Activated T-cell treated with anti-CD3 and anti-CD28 coated beads, Interleukin-2, amount 50 U/mL, for 48 hours (primary cell): ENCODE results near the gene TBL1XR1.
A peak's percentile ranks its signal among the peaks of the same experiment; 100 is the strongest.
"Not testable (repeated sequence)": the region's sequence is repeated elsewhere in the genome, so short reads cannot be mapped to it uniquely, and the experiment has no call there.

Experiments
- DNase-seq, 2 experiments: peaks; one replicate each; pipeline ENCODE4 v3.0.0-alpha.2; 2020

Gene TBL1XR1

GRCh38 chr3:177180506-177180905 is 16.8 kb downstream of the TBL1XR1 start:
- DNase-seq = no peak

- DNase-seq = no peak
Observed at GRCh38 chr3:177179281-177180067, 17.8 kb downstream of the TBL1XR1 start.

GRCh38 chr3:177177749-177178221 is 19.5 kb downstream of the TBL1XR1 start:
- DNase-seq = no peak

- no peak for DNase-seq
Observed at GRCh38 chr3:177174607-177175170, 22.6 kb downstream of the TBL1XR1 start.

GRCh38 chr3:177169936-177170722 is 27.2 kb downstream of the TBL1XR1 start:
- DNase-seq = no peak

- no peak for DNase-seq
Observed at GRCh38 chr3:177168431-177168830, 28.9 kb downstream of the TBL1XR1 start.

GRCh38 chr3:177162742-177163141 is 34.5 kb downstream of the TBL1XR1 start:
- no peak for DNase-seq

- DNase-seq = not testable (repeated sequence)
Observed at GRCh38 chr3:177161603-177162002, 35.7 kb downstream of the TBL1XR1 start.

GRCh38 chr3:177158461-177158860 is 38.8 kb downstream of the TBL1XR1 start:
- no peak for DNase-seq

- DNase-seq = no peak
Observed at GRCh38 chr3:177157492-177157891, 39.8 kb downstream of the TBL1XR1 start.

- no peak for DNase-seq
Observed at GRCh38 chr3:177154733-177155132, 42.5 kb downstream of the TBL1XR1 start.

GRCh38 chr3:177150970-177151627 is 46.2 kb downstream of the TBL1XR1 start:
- DNase-seq = peak in 1 of 2 experiments; percentile 33

- no peak for DNase-seq
Observed at GRCh38 chr3:177150218-177150916, 46.9 kb downstream of the TBL1XR1 start.

- no peak for DNase-seq
Observed at GRCh38 chr3:177149106-177149505, 48.2 kb downstream of the TBL1XR1 start.

GRCh38 chr3:177147790-177148189 is 49.5 kb downstream of the TBL1XR1 start:
- DNase-seq = no peak

GRCh38 chr3:177146646-177147045 is 50.6 kb downstream of the TBL1XR1 start:
- no peak for DNase-seq

- DNase-seq = no peak
Observed at GRCh38 chr3:177145954-177146353, 51.3 kb downstream of the TBL1XR1 start.

GRCh38 chr3:177145381-177145780 is 51.9 kb downstream of the TBL1XR1 start:
- DNase-seq = no peak

- no peak for DNase-seq
Observed at GRCh38 chr3:177144922-177145321, 52.4 kb downstream of the TBL1XR1 start.

GRCh38 chr3:177141899-177142646 is 55.2 kb downstream of the TBL1XR1 start:
- no peak for DNase-seq

GRCh38 chr3:177141471-177141870 is 55.8 kb downstream of the TBL1XR1 start:
- no peak for DNase-seq

GRCh38 chr3:177139220-177139619 is 58.1 kb downstream of the TBL1XR1 start:
- peak in 1 of 2 experiments; percentile 42 for DNase-seq
